Measurements from ENCODE around the gene KRT33A.

KRT33A gene

GRCh38 chr17:41331606-41332005, 19.0 kb downstream of the KRT33A start:
- Histone ChIP-seq H3K4me3 (ENCODE audit: low read depth in 1 of 2, low read length in 1 of 2) (no peak overlapping the region), H3K27ac (no peak overlapping the region), H3K9me3 (no peaks in the 10 kb centered on the region), H3K36me3 (no peaks in the 10 kb centered on the region), H3K4me1 (ENCODE audit: control insufficient read depth in 1 of 2, insufficient read depth in 1 of 2, low read depth in 1 of 2, low read length in 1 of 2) (peaks cover 4 to 5% of the 10 kb centered on the region in 2 experiments), H3K27me3 (no peaks in the 10 kb centered on the region)
- TF ChIP-seq CTCF (IDR thresholded peaks at IDR 0.05) = no peak

GRCh38 chr17:41329279-41329948, 21.2 kb downstream of the KRT33A start:
- H3K9me3 ChIP-seq = no peaks in the 10 kb centered on the region
- no peaks in the 10 kb centered on the region for H3K27me3 ChIP-seq
- H3K36me3 ChIP-seq = no peaks in the 10 kb centered on the region
- H3K4me3 ChIP-seq (ENCODE audit: low read depth in 1 of 2, low read length in 1 of 2) = no peak overlapping the region
- H3K27ac ChIP-seq = no peak overlapping the region
- peaks cover 7 to 8% of the 10 kb centered on the region in 2 experiments for H3K4me1 ChIP-seq (ENCODE audit: control insufficient read depth in 1 of 2, insufficient read depth in 1 of 2, low read depth in 1 of 2, low read length in 1 of 2)
- peak; percentile 64 for TF ChIP-seq CTCF (IDR thresholded peaks at IDR 0.05)

DNA sequence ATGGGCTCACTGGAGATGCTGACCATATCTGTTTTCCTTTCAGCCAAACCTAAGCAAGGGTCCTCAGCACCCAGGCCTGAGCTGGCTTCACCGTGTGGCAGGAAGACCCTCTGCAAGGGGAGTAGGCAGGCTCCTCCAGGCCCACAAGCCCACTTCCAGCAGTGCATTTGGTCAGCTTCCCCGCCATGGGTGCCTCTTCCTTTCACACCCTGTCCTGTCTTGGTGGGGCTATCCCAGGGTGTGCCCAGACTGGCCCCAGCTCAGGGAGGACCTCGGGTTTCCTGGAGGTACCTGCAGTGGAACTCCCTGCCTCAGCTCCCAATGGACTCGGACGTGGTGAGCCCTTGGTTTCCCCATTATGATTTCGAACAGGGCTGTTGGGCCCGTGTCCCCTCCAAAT, 22.4 kb downstream of the KRT33A start:
- no peaks in the 10 kb centered on the region for H3K9me3 ChIP-seq

DNA sequence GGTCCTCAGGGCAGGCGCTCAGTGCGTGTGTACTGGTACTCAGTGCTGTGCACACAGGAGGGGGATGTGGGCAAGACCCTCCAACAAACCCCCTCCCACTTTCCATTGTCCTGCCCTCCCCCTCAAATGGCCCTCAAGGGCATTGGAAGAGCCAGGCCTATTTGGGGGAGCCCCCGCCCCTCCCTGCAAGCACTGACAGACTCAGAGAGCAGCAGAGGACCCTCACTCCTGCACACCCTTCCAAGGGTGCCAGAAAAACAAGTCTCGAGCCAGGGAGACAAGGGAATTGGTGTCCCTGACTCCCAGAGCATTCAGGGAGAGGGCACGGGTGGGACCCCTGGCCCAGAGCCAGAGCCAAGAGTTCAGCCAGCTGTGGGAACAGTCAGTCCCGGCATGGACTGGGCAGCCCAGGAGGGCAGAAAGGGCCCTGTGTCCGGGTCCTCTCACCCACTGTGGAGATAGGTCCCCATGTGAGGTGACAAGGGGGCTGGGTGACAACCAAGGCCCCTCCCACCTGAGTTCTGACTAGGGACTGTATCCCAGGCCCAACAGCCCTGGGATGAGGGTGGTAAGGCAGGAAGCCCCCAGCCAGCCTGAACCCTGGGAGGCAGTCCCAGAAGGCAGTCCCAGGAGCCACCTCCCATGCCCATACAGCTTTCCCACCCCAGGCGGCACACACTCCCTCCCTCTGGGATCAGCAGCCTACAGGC, 23.1 kb downstream of the KRT33A start:
- TF ChIP-seq CTCF (IDR thresholded peaks at IDR 0.05) = no peak
- no peaks in the 10 kb centered on the region for H3K27me3 ChIP-seq
- H3K9me3 ChIP-seq = no peaks in the 10 kb centered on the region
- H3K4me1 ChIP-seq (ENCODE audit: control insufficient read depth in 1 of 2, insufficient read depth in 1 of 2, low read depth in 1 of 2, low read length in 1 of 2) = peaks cover 7 to 8% of the 10 kb centered on the region in 2 experiments
- H3K4me3 ChIP-seq (ENCODE audit: low read depth in 1 of 2, low read length in 1 of 2) = no peak overlapping the region
- H3K27ac ChIP-seq = no peak overlapping the region
- no peaks in the 10 kb centered on the region for H3K36me3 ChIP-seq

More for the DNA sequence above, 22.4 kb downstream of the KRT33A start:
- no peak overlapping the region for H3K27ac ChIP-seq
- no peaks in the 10 kb centered on the region for H3K27me3 ChIP-seq
- no peak overlapping the region for H3K4me3 ChIP-seq (ENCODE audit: low read depth in 1 of 2, low read length in 1 of 2)
- no peaks in the 10 kb centered on the region for H3K36me3 ChIP-seq
- H3K4me1 ChIP-seq (ENCODE audit: control insufficient read depth in 1 of 2, insufficient read depth in 1 of 2, low read depth in 1 of 2, low read length in 1 of 2) = peaks cover 7 to 8% of the 10 kb centered on the region in 2 experiments
- no peak for TF ChIP-seq CTCF (IDR thresholded peaks at IDR 0.05)

- H3K27ac ChIP-seq = no peak overlapping the region
- no peak overlapping the region for H3K4me3 ChIP-seq (ENCODE audit: low read depth in 1 of 2, low read length in 1 of 2)
- TF ChIP-seq CTCF (IDR thresholded peaks at IDR 0.05) = no peak
- H3K4me1 ChIP-seq (ENCODE audit: control insufficient read depth in 1 of 2, insufficient read depth in 1 of 2, low read depth in 1 of 2, low read length in 1 of 2) = peaks cover 7 to 8% of the 10 kb centered on the region in 2 experiments
- no peaks in the 10 kb centered on the region for H3K27me3 ChIP-seq
- H3K9me3 ChIP-seq = no peaks in the 10 kb centered on the region
- H3K36me3 ChIP-seq = no peaks in the 10 kb centered on the region
Measured at GRCh38 chr17:41326173-41327145, 24.2 kb downstream of the KRT33A start.

Measured in neutrophil (primary cell).